ENCODE measurements around the gene RPRD1B. TPM values are rescaled to one million over a fixed set of nuclear protein-coding genes. Genes with fewer than 3 reads are reported as not detected.
A peak's percentile ranks its signal among the peaks of the same experiment; 100 is the strongest.

RPRD1B gene
- total and polyA plus RNA-seq, 4 donors, result 5.8 to 34.3 (median 29.4) TPM

DNA sequence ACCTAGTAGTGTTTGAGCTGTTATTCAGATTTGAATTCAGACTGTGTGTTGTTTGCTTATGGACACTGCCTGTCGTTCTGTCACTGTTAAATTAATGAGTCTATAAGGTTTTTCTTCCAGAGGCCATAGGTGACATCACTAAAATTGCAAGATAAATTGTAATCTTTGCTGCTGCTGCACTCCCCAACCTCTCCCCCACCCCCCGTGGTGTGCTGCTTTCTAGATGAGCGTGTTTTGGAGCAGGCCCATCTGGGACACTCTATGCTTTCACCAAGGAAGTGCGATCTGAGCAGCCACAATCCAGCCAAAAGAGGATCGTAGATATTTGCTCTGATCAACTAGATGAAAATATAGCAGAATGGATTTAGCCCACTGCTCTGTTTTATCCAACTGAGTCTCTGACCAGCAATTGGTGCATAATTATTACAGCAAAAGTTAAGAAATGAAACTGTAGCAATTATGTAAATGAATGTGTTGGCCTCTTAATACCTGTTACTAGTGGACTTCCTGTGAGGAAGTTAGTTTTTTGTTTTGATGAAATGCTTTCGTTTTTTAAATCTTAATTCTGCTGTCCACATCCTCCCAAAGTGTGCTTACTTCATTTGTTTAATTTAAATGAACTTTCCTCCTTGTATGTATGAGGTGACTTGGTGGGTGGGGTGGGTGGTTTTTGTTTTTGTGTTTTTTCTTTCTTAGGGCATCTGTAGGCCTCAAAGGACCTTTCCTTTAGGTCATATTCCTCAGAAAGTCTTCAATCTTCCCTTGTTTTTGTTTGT, 58.1 kb downstream of the RPRD1B start:
- no peaks in the 10 kb centered on the region for H3K9me3 ChIP-seq (ENCODE audit: control insufficient read depth in 4 of 4, low read length in 3 of 4)
- H3K36me3 ChIP-seq (ENCODE audit: control insufficient read depth in 4 of 4, insufficient read depth in 3 of 4, low read depth in 1 of 4, low read length in 3 of 4), result peaks cover 12 to 45% (median 31%) of the 10 kb centered on the region in 4 donors
- no peak overlapping the region for H3K9ac ChIP-seq (ENCODE audit: low read depth in 1 of 2, low read length in 2 of 2)
- no peaks in the 10 kb centered on the region for H3K27me3 ChIP-seq (ENCODE audit: control insufficient read depth in 4 of 4, insufficient read depth in 4 of 4, low read length in 3 of 4)
- H3K4me1 ChIP-seq (ENCODE audit: control insufficient read depth in 4 of 4, insufficient read depth in 4 of 4, low read length in 3 of 4), result peaks cover 0 to 7% (median 3%) of the 10 kb centered on the region in 4 donors
- TF ChIP-seq FOXA2 (IDR thresholded peaks at IDR 0.05), result no peak
- TF ChIP-seq YY1 (IDR thresholded peaks at IDR 0.05), result no peak
- TF ChIP-seq JUND (IDR thresholded peaks at IDR 0.05), result no peak
- no peak for TF ChIP-seq HNF4G (IDR thresholded peaks at IDR 0.05)
- no peak for TF ChIP-seq RXRA (IDR thresholded peaks at IDR 0.05)
- TF ChIP-seq, protein P1, sequence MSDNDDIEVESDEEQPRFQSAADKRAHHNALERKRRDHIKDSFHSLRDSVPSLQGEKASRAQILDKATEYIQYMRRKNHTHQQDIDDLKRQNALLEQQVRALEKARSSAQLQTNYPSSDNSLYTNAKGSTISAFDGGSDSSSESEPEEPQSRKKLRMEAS (IDR thresholded peaks at IDR 0.05), result no peak
- TF ChIP-seq, protein P2, sequence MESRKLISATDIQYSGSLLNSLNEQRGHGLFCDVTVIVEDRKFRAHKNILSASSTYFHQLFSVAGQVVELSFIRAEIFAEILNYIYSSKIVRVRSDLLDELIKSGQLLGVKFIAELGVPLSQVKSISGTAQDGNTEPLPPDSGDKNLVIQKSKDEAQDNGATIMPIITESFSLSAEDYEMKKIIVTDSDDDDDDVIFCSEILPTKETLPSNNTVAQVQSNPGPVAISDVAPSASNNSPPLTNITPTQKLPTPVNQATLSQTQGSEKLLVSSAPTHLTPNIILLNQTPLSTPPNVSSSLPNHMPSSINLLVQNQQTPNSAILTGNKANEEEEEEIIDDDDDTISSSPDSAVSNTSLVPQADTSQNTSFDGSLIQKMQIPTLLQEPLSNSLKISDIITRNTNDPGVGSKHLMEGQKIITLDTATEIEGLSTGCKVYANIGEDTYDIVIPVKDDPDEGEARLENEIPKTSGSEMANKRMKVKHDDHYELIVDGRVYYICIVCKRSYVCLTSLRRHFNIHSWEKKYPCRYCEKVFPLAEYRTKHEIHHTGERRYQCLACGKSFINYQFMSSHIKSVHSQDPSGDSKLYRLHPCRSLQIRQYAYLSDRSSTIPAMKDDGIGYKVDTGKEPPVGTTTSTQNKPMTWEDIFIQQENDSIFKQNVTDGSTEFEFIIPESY (IDR thresholded peaks at IDR 0.05), result no peak
- TF ChIP-seq, protein P3, sequence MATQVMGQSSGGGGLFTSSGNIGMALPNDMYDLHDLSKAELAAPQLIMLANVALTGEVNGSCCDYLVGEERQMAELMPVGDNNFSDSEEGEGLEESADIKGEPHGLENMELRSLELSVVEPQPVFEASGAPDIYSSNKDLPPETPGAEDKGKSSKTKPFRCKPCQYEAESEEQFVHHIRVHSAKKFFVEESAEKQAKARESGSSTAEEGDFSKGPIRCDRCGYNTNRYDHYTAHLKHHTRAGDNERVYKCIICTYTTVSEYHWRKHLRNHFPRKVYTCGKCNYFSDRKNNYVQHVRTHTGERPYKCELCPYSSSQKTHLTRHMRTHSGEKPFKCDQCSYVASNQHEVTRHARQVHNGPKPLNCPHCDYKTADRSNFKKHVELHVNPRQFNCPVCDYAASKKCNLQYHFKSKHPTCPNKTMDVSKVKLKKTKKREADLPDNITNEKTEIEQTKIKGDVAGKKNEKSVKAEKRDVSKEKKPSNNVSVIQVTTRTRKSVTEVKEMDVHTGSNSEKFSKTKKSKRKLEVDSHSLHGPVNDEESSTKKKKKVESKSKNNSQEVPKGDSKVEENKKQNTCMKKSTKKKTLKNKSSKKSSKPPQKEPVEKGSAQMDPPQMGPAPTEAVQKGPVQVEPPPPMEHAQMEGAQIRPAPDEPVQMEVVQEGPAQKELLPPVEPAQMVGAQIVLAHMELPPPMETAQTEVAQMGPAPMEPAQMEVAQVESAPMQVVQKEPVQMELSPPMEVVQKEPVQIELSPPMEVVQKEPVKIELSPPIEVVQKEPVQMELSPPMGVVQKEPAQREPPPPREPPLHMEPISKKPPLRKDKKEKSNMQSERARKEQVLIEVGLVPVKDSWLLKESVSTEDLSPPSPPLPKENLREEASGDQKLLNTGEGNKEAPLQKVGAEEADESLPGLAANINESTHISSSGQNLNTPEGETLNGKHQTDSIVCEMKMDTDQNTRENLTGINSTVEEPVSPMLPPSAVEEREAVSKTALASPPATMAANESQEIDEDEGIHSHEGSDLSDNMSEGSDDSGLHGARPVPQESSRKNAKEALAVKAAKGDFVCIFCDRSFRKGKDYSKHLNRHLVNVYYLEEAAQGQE (IDR thresholded peaks at IDR 0.05), result no peak
- TF ChIP-seq, protein P4, sequence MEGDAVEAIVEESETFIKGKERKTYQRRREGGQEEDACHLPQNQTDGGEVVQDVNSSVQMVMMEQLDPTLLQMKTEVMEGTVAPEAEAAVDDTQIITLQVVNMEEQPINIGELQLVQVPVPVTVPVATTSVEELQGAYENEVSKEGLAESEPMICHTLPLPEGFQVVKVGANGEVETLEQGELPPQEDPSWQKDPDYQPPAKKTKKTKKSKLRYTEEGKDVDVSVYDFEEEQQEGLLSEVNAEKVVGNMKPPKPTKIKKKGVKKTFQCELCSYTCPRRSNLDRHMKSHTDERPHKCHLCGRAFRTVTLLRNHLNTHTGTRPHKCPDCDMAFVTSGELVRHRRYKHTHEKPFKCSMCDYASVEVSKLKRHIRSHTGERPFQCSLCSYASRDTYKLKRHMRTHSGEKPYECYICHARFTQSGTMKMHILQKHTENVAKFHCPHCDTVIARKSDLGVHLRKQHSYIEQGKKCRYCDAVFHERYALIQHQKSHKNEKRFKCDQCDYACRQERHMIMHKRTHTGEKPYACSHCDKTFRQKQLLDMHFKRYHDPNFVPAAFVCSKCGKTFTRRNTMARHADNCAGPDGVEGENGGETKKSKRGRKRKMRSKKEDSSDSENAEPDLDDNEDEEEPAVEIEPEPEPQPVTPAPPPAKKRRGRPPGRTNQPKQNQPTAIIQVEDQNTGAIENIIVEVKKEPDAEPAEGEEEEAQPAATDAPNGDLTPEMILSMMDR (IDR thresholded peaks at IDR 0.05; ENCODE audit: low read depth, low read length, missing input control), result no peak
- TF ChIP-seq SP1 (IDR thresholded peaks at IDR 0.05), result no peak
- TF ChIP-seq TAF1 (conservative IDR thresholded peaks at IDR 0.05), result no peak
- TF ChIP-seq FOXA1 (IDR thresholded peaks at IDR 0.05), result no peak
- TF ChIP-seq NR2F2 (IDR thresholded peaks at IDR 0.05), result no peak
- H3K27ac ChIP-seq (ENCODE audit: low read depth in 1 of 2, low read length in 2 of 2), result peak overlapping the region in 1 of 2 donors; percentile 23
- WGBS, result 68% methylated on average over 6 of the region's 6 CpGs
- no peak for DNase-seq (ENCODE audit: low spot score)
- H3K4me3 ChIP-seq (ENCODE audit: low read depth in 1 of 3, low read length in 3 of 3), result no peak overlapping the region

DNA sequence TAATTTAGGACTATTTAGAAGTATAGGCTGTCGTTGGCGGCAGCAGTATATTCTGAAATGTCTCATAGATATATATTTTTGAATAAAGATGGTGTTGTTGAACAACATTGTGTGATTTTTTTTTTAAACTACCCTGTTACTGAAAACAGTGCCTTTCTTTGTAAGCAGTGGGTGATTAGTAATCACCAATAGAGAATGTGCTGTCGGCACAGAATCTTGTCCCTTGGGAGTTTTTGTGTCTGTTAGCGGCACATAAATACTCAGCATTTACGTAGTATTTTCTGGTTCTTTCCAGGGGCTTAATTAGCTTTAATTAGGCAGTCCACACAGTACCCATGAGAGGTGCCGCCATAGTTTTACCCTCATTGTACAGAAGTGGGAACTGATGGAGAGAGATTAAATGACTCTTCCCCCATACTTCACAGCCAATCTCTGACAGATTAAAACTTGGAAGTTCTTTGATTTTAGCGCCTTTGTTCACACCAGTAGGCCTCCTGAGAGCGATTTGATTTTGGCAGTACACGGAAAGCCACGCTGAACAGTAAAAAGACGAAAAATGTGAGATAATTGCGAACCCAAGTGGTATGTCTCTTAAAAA, 58.8 kb downstream of the RPRD1B start:
- DNase-seq (ENCODE audit: low spot score), result no peak
- Histone ChIP-seq H3K4me3 (ENCODE audit: low read depth in 1 of 3, low read length in 3 of 3) (no peak overlapping the region), H3K27ac (ENCODE audit: low read depth in 1 of 2, low read length in 2 of 2) (no peak overlapping the region), H3K9me3 (ENCODE audit: control insufficient read depth in 4 of 4, low read length in 3 of 4) (no peaks in the 10 kb centered on the region), H3K36me3 (ENCODE audit: control insufficient read depth in 4 of 4, insufficient read depth in 3 of 4, low read depth in 1 of 4, low read length in 3 of 4) (peaks cover 10 to 39% (median 30%) of the 10 kb centered on the region in 4 donors), H3K9ac (ENCODE audit: low read depth in 1 of 2, low read length in 2 of 2) (no peak overlapping the region), H3K27me3 (ENCODE audit: control insufficient read depth in 4 of 4, insufficient read depth in 4 of 4, low read length in 3 of 4) (no peaks in the 10 kb centered on the region), H3K4me1 (ENCODE audit: control insufficient read depth in 4 of 4, insufficient read depth in 4 of 4, low read length in 3 of 4) (peaks cover 0 to 7% (median 3%) of the 10 kb centered on the region in 4 donors)
- WGBS, result 95% methylated on average over 12 of the region's 12 CpGs
- TF ChIP-seq, protein P3 (IDR thresholded peaks at IDR 0.05), result no peak
- TF ChIP-seq NR2F2 (IDR thresholded peaks at IDR 0.05) (no peak), FOXA2 (IDR thresholded peaks at IDR 0.05) (no peak), HNF4G (IDR thresholded peaks at IDR 0.05) (no peak)
